ENCODE results near the gene C15orf39.

DNA sequence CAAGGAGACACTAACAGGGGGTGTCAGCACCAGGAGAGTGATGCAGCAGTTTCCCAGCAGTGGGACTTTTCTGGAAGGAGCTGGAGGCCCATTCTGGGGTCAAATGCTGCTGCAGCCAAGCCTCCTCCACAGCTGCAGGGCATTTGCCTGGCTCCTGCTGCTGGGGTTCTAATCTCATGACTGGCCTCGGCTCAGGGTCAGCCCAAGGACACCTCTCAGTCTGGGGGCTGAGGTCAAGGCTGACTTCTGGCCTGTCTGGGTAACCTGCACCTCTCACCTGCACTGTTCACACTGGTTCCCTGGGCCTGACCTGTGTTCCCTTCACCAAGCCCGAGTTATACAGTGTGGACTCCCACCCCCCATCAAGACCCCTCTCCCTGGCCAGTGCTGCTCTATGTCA is 10.4 kb upstream of the C15orf39 start:
- no peak for TF ChIP-seq GATA2 (IDR thresholded peaks at IDR 0.05; ENCODE audit: low read depth, low read length)
- no peak for TF ChIP-seq GATA3 (IDR thresholded peaks at IDR 0.05; ENCODE audit: low read depth, low read length)
